Neural progenitor cell (in vitro differentiated cells): ENCODE measurements around the gene DCAF4. TPM values are rescaled to one million over a fixed set of nuclear protein-coding genes. Genes with fewer than 3 reads are reported as not detected.
A peak's percentile ranks its signal among the peaks of the same experiment; 100 is the strongest.

ENCODE experiments used
- DNase-seq: peaks from one replicate; pipeline ENCODE4 v3.0.0-alpha.2; 2016; ENCODE audit warnings: low spot score
- H2AFZ ChIP-seq: fragments of 200-600 bp; sonication (generic); replicated peaks from 2 replicates; pipeline ENCODE4 v1.6.1; 2016; ENCODE audit warnings: antibody characterized with exemption
- H3F3A ChIP-seq: fragments of 200-600 bp; sonication (generic); 2 replicates; pipeline ENCODE4 v1.6.1; 2016; ENCODE audit warnings: antibody characterized with exemption, low read depth
- H3K27ac ChIP-seq: fragments of 200-600 bp; sonication (generic); 2 replicates; pipeline ENCODE4 v1.5.1; 2016; ENCODE audit warnings: mild to moderate bottlenecking
- H3K27me3 ChIP-seq: fragments of 200-600 bp; sonication (generic); 2 replicates; pipeline ENCODE4 v1.6.1; 2016; ENCODE audit warnings: mild to moderate bottlenecking, moderate library complexity
- H3K36me3 ChIP-seq: fragments of 200-600 bp; sonication (generic); 2 replicates; pipeline ENCODE4 v1.5.1; 2016
- H3K4me1 ChIP-seq: fragments of 200-600 bp; sonication (generic); 2 replicates; pipeline ENCODE4 v1.6.1; 2016; ENCODE audit warnings: mixed run types
- H3K4me2 ChIP-seq: fragments of 200-600 bp; sonication (generic); 2 replicates; pipeline ENCODE4 v1.6.1; 2016
- H3K4me3 ChIP-seq: fragments of 200-600 bp; sonication (generic); 2 replicates; pipeline ENCODE4 v1.5.1; 2016
- H3K79me2 ChIP-seq: fragments of 200-600 bp; sonication (generic); 2 replicates; pipeline ENCODE4 v1.6.1; 2016; ENCODE audit warnings: low read depth
- H3K9ac ChIP-seq: fragments of 200-600 bp; sonication (generic); 2 replicates; pipeline ENCODE4 v1.6.1; 2016
- H3K9me3 ChIP-seq: fragments of 200-600 bp; sonication (generic); 2 replicates; pipeline ENCODE4 v1.5.1; 2016; ENCODE audit warnings: low read depth
- H4K20me1 ChIP-seq: fragments of 200-600 bp; sonication (generic); 2 replicates; pipeline ENCODE4 v1.6.1; 2016; ENCODE audit warnings: low read depth
- H3K27ac Mint-ChIP-seq: 3 replicates; pipeline ENCODE4 v1.8.0; 2021; ENCODE audit warnings: mixed read lengths
- H3K27me3 Mint-ChIP-seq: 2 replicates; pipeline ENCODE4 v1.8.0; 2022; ENCODE audit warnings: low read depth, mild to moderate bottlenecking, inconsistent platforms, moderate library complexity, mixed read lengths; ENCODE audit not compliant: insufficient read depth
- H3K36me3 Mint-ChIP-seq: 3 replicates; pipeline ENCODE4 v1.8.0; 2021; ENCODE audit warnings: mixed read lengths
- H3K4me1 Mint-ChIP-seq: 3 replicates; pipeline ENCODE4 v1.8.0; 2021; ENCODE audit warnings: mixed read lengths
- H3K4me3 Mint-ChIP-seq: 3 replicates; pipeline ENCODE4 v1.8.0; 2021; ENCODE audit warnings: mild to moderate bottlenecking, moderate library complexity, mixed read lengths
- H3K9me3 Mint-ChIP-seq: 3 replicates; pipeline ENCODE4 v1.8.0; 2020; ENCODE audit warnings: mixed read lengths
- CTCF ChIP-seq: fragments of 200-600 bp; sonication (generic); IDR thresholded peaks from 2 replicates; pipeline ENCODE4 v1.5.1; 2017; ENCODE audit warnings: antibody characterized with exemption, mild to moderate bottlenecking
- EZH2 ChIP-seq: fragments of 200-600 bp; sonication (generic); IDR thresholded peaks from 2 replicates; pipeline ENCODE4 v1.6.1; 2017; ENCODE audit warnings: antibody characterized with exemption, mild to moderate bottlenecking, moderate library complexity
- EZH2phosphoT487 ChIP-seq: fragments of 200-600 bp; sonication (generic); IDR thresholded peaks from 2 replicates; pipeline ENCODE4 v1.6.1; 2017; ENCODE audit warnings: antibody characterized with exemption
- total RNA-seq: library from RNA; depleted of rRNA; stranded (reverse); fragments of >200 nt; gene quantifications from 2 replicates; pipeline ENCODE4 v1.2.3, GENCODE V29; 2015; ENCODE audit warnings: low replicate concordance

Gene DCAF4
- total RNA-seq, 1 donor from 2014 or later = 3.7 TPM

- TF ChIP-seq EZH2phosphoT487 = no peak
- TF ChIP-seq EZH2 = no peak
- no peak for TF ChIP-seq CTCF
- Histone ChIP-seq H3K4me3 (no peak overlapping the region), H3K36me3 (no peaks in the 10 kb centered on the region), H4K20me1 (no peaks in the 10 kb centered on the region), H3K9me3 (no peaks in the 10 kb centered on the region), H2AFZ (no peak overlapping the region), H3F3A (no peaks in the 10 kb centered on the region), H3K4me1 (no peaks in the 10 kb centered on the region), H3K79me2 (no peaks in the 10 kb centered on the region), H3K27me3 (peaks cover 8% of the 10 kb centered on the region), H3K9ac (no peak overlapping the region), H3K27ac (no peak overlapping the region), H3K4me2 (no peak overlapping the region)
- Mint-ChIP-seq H3K27me3 (no peaks in the 10 kb centered on the region), H3K9me3 (no peaks in the 10 kb centered on the region), H3K27ac (no peak overlapping the region), H3K4me3 (no peak overlapping the region), H3K36me3 (no peaks in the 10 kb centered on the region), H3K4me1 (peaks cover 4% of the 10 kb centered on the region)
- DNase-seq = no peak
These were observed 12.5 kb upstream of the DCAF4 start for GRCh38 chr14:72913809-72914208.

- H3K4me3 Mint-ChIP-seq = no peak overlapping the region
- no peak overlapping the region for H3K27ac Mint-ChIP-seq
- H3K4me1 ChIP-seq = no peaks in the 10 kb centered on the region
- no peak overlapping the region for H2AFZ ChIP-seq
- no peak for DNase-seq
- H3K27me3 Mint-ChIP-seq = no peaks in the 10 kb centered on the region
- no peaks in the 10 kb centered on the region for H3K9me3 Mint-ChIP-seq
- no peaks in the 10 kb centered on the region for H3K9me3 ChIP-seq
- H3K36me3 Mint-ChIP-seq = no peaks in the 10 kb centered on the region
- H3K36me3 ChIP-seq = no peaks in the 10 kb centered on the region
- H3K27ac ChIP-seq = no peak overlapping the region
- H3K27me3 ChIP-seq = peaks cover 13% of the 10 kb centered on the region
- H3F3A ChIP-seq = no peaks in the 10 kb centered on the region
- TF ChIP-seq EZH2phosphoT487 = no peak
- no peak for TF ChIP-seq CTCF
- TF ChIP-seq EZH2 = no peak
- no peaks in the 10 kb centered on the region for H3K4me1 Mint-ChIP-seq
- no peak overlapping the region for H3K4me2 ChIP-seq
- no peak overlapping the region for H3K9ac ChIP-seq
- no peak overlapping the region for H3K4me3 ChIP-seq
- no peaks in the 10 kb centered on the region for H4K20me1 ChIP-seq
- H3K79me2 ChIP-seq = no peaks in the 10 kb centered on the region
These were observed 10.1 kb upstream of the DCAF4 start for GRCh38 chr14:72916174-72916573.

GRCh38 chr14:72917094-72917802, 9.0 kb upstream of the DCAF4 start:
- no peak overlapping the region for H3K4me3 Mint-ChIP-seq
- no peaks in the 10 kb centered on the region for H3K9me3 Mint-ChIP-seq
- no peak for DNase-seq

More at GRCh38 chr14:72917094-72917802, 9.0 kb upstream of the DCAF4 start:
- no peaks in the 10 kb centered on the region for H3F3A ChIP-seq
- Mint-ChIP-seq H3K36me3 (no peaks in the 10 kb centered on the region), H3K4me1 (no peaks in the 10 kb centered on the region), H3K27ac (no peak overlapping the region), H3K27me3 (no peaks in the 10 kb centered on the region)
- no peaks in the 10 kb centered on the region for H3K79me2 ChIP-seq
- H3K36me3 ChIP-seq = no peaks in the 10 kb centered on the region
- H3K27me3 ChIP-seq = peaks cover 13% of the 10 kb centered on the region
- no peak overlapping the region for H3K4me2 ChIP-seq
- H3K27ac ChIP-seq = no peak overlapping the region
- H4K20me1 ChIP-seq = no peaks in the 10 kb centered on the region
- no peak overlapping the region for H3K4me3 ChIP-seq
- H3K4me1 ChIP-seq = no peaks in the 10 kb centered on the region
- TF ChIP-seq CTCF (no peak), EZH2 (no peak), EZH2phosphoT487 (no peak)
- no peak overlapping the region for H3K9ac ChIP-seq
- H3K9me3 ChIP-seq = no peaks in the 10 kb centered on the region
- H2AFZ ChIP-seq = peak overlapping the region; percentile 12
